Measurements from ENCODE around the gene RGS21.
"Not testable (repeated sequence)": the region's sequence is repeated elsewhere in the genome, so short reads cannot be mapped to it uniquely, and the experiment has no call there.

RGS21 gene

DNA sequence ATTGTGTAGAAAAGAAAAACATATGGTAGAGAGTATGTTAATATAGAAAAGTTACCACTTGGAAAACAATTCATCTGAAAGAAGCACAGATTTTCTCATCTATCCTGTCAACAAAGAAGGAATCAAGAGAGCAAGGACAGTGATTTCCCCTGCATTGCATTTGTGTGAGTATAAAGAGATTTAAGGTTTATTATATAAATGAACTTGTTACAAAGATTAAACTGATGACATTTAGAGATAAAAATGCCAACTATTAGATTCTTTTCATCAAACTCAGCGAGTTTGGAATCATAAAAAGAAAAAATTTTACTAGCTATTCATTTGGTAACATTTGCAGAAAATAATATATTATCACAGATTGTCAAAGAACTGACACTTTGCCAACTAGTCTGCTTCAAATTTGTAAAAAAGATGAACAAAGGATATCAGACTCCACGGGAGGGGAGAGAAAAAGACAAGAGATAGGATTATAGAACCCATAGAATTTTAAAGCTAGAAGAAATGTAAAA lies at the start of gene RGS21:
RGS21 (plus strand) TSS at position 51 of the 509 bp plus-strand sequence. CDS start 26,045 bp downstream, outside the sequence.
- ATAC-seq = no peak

- ATAC-seq = no peak
Observed at GRCh38 chr1:192268468-192269052, 48.2 kb upstream of the RGS21 start.

GRCh38 chr1:192270398-192270797 lies 46.4 kb upstream of the RGS21 start:
- ATAC-seq = no peak

DNA sequence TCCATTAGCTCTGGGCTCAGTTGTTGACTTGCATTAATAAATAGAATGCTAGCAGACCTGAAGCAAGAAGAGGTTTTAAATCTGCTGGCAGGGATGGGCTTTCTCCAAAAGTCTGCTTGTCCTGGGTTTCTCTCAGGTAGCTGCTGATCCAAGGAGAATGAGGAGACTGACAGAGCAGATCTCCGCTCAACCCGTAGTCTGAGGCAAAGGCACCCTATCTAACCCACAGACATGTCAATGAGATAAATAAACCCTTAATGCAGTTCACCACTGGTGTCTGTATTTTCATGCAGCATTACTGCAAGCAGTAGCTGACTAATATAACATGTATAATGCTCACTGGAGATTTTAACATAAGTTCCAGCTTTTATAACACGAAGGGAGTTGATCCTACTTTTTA lies 44.1 kb upstream of the RGS21 start:
- ATAC-seq = no peak

DNA sequence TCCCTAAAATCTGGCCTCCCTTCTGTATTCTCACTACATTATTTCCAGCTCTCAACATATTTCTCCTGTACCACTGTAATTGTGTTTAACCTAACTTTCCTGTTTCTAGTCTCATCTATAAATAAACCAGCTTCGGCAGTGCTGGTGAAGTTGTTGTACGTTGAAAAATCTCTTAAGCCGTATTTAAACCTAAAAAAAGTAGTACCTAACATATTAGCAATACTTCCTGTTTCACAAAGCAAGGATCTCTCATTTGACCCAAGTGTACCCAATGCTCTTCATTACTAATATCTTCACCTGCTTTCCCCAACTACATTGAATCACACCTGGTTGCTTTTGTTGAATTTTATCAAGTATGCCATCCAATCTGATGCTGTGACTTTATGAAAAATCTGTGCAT lies 42.2 kb upstream of the RGS21 start:
- ATAC-seq = no peak

GRCh38 chr1:192277635-192278034 lies 39.2 kb upstream of the RGS21 start:
- ATAC-seq = no peak

GRCh38 chr1:192284927-192285326 lies 31.9 kb upstream of the RGS21 start:
- no peak for ATAC-seq

DNA sequence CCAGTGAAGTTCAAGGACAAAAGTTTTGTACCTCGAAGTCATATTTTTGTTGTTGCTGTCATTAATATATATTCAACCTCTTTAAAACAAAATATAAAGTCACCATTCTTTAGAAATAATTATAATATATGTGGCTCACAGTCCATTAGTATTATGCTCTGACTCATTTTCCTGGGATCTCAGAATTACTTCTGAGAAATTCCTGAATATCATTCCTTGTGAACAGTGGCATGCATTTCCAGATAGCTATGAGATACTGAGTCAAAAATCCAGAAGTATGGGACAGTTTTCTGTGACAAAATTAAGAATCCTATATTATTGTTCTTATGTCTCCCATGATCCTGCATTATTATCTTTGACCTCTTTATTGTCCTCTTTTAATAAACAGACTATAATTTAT lies 13.8 kb upstream of the RGS21 start:
- no peak for ATAC-seq

DNA sequence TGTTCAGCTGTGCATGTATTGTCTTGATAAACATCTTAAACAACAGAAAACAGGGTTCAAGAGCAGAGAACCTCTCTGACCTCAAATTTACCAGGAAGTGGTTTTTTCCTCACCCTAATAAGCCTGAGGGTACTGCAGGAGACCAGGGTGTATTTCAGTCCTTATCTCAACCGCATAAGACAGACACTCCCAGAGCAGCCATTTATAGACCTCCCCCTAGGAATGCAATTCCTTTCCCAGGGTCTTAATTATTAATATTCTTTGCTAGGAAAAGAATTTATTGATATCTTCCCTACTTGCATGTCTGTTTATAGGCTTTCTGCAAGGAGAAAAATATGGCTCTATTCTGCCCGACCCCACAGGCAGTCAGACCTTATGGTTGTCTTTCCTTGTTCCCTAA lies 8.5 kb upstream of the RGS21 start:
- ATAC-seq = not testable (repeated sequence)

- no peak for ATAC-seq
Observed at GRCh38 chr1:192311281-192311680, 5.5 kb upstream of the RGS21 start.

- no peak for ATAC-seq
Observed at GRCh38 chr1:192327997-192328396, 11.2 kb downstream of the RGS21 start.

DNA sequence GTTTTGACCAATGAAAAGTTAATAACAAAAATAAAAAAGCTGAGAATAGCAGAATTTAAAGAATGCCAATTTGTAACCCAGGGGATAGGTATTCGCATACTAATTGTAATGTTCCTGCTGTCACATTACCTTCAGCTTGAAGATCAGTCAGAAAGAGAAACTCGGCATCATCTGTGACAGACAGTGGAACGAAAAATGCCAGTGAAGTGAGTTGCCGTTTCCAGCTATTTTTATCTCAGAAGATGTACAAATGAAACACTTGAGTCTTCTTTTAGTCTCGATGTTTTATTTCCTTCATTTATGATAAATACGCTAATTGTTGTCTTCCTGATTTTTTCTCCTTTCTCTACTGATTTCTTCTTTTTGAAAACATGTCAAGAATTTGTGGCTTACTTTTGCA lies 26.1 kb downstream of the RGS21 start:
- no peak for ATAC-seq

DNA sequence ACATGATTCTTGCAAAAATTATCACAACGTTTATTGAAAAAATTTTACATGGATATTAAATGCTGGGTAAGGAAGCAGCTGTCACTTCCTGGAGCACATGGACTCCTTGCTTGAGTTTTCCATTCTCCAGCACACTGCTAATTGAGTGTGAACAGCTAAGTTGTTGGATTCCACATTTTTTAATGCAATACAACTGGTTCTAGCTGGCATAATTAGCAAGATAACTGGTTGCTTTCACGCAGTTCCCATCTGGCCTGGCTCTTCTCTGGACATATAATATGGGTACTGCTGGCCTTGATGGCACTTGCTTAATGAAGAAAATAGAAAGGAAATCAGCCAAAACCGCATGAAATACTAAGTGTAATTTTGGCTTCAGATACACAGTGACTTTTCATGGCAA lies 26.6 kb downstream of the RGS21 start:
- no peak for ATAC-seq

- no peak for ATAC-seq
Observed at GRCh38 chr1:192349314-192349713, 32.5 kb downstream of the RGS21 start.

DNA sequence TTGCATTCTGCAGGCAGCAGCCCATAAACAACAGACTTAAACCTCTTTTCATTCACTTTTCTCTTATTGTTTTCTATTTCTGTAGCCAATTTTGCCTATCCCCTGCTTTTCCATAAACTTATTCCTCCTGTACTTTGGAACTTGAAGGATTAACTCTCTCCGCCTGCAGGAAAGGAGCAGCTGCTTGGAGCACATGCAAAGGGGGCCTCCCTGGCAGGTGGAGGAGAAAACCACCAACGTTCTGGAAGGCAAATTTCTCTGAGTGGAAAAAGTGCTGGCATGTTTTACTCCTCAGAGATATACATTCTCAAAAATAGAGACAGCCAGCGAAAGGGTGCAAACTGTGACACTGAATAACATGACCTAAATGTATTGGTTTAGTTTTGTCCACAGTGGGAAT lies 33.6 kb downstream of the RGS21 start:
- ATAC-seq = no peak

DNA sequence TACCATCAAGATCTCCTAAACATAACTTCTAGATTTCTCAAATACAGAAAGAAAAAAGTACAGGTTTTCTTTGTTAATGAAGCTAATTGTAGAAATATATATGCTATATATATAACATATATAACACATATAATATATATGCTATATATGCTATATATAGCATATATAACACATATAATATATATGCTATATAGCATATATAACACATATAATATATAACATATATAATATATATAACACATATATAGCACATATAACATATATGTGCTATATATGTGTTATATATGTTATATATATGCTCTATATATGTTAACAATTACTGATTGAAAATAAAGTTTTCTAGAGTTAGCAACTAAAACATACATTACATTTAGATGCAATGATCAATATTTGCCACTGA lies 34.8 kb downstream of the RGS21 start:
- no peak for ATAC-seq

DNA sequence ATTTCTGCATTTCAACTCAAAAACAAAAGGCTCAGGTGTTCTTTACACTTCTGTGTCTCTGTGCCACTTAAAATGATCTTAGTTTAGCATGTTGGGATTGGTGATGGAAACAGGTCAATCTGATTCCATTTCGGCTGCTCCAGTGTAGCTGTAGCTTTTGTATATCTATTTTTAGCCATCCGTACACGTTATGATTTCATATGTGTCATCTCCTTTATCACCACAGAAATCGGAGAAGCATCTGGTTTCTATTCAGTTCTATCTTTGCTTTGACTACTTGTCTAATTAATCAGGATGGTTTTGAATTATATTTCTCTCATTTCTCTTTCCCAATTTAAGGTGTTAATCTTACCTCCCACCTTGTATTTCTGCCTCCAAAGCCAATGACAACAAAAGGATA lies 41.1 kb downstream of the RGS21 start:
- no peak for ATAC-seq

DNA sequence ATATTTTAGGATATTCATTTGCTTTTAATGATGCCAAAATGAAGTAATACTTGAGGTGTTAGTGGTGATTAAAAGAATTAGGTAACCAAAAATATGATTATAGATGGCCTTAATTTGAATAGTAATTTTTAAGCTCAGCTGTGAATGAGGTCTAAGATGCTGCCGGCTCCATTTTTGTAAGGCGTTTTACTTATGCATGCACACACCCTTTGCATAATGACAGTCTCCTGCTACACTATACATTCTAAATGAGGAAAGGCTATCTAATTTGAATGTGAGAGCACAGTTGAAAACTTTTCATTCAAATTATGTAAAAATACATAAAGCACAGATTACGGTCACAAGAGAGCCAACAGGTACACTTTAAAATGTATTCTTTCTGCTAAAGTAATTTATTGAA lies 41.6 kb downstream of the RGS21 start:
- ATAC-seq = no peak

GRCh38 chr1:192358822-192359221 lies 42.0 kb downstream of the RGS21 start:
- no peak for ATAC-seq

GRCh38 chr1:192363177-192363576 lies 46.4 kb downstream of the RGS21 start:
- no peak for ATAC-seq

GRCh38 chr1:192367436-192367835 lies 50.6 kb downstream of the RGS21 start:
- ATAC-seq = no peak

GRCh38 chr1:192375306-192375705 lies 58.5 kb downstream of the RGS21 start:
- no peak for ATAC-seq

GRCh38 chr1:192376374-192376773 lies 59.6 kb downstream of the RGS21 start:
- no peak for ATAC-seq

GRCh38 chr1:192378276-192378675 lies 61.5 kb downstream of the RGS21 start:
- ATAC-seq = no peak

DNA sequence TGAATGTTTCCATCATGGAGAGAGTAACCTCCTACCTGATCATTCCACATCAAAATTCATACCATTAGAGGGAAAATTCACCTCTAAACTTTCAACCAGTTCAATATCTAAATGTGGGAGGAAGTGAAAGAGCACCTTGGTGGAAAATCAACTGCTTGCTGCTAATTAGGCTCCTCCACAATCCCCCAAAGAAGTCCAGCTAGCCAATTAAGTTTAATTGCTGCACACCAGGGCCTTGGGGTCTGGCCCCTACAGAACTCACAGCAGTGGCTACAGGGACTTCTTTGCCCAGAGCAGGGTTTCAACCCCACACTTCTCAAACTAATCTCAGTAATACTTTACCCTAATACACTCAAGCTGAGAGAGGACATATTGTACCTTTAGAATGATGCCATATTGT lies 62.1 kb downstream of the RGS21 start:
- ATAC-seq = no peak

Measured in activated CD4-positive, CD25-positive, alpha-beta regulatory T cell treated with anti-CD3 and anti-CD28 coated beads, Interleukin-2, amount 50 U/mL, for 24 hours (primary cell).